HEK293T (cell line): ENCODE data around the gene EHBP1L1.

Experiments used
- CTCF ChIA-PET: fragments of 350-600 bp; formaldehyde crosslinking; extraction: SDS; loops from one replicate; lab custom pipeline; 2021; ENCODE audit warnings: antibody characterized with exemption, inconsistent platforms; lab: Yijun Ruan, JAX
- POLR2A ChIA-PET: fragments of 350-600 bp; formaldehyde crosslinking; extraction: SDS; loops from one replicate; lab custom pipeline; 2020; ENCODE audit warnings: antibody characterized with exemption, inconsistent platforms; lab: Yijun Ruan, JAX
- DNase-seq: peaks from one replicate; pipeline ENCODE4 v3.0.0; 2012; ENCODE audit warnings: mixed read lengths; ENCODE audit errors: extremely low spot score
- ARNT ChIP-seq: fragments of 450-650 bp; IDR thresholded peaks from 2 replicates; pipeline ENCODE4 v1.6.1; 2017; ENCODE audit warnings: mild to moderate bottlenecking
- BHLHE40 ChIP-seq: fragments of 450-650 bp; IDR thresholded peaks from 2 replicates; pipeline ENCODE4 v1.6.1; 2016; ENCODE audit warnings: mild to moderate bottlenecking, moderate library complexity, borderline replicate concordance
- CTBP1 ChIP-seq: fragments of 450-650 bp; IDR thresholded peaks from 2 replicates; pipeline ENCODE4 v1.6.1; 2016; ENCODE audit warnings: borderline replicate concordance
- ELF4 ChIP-seq: fragments of 450-650 bp; IDR thresholded peaks from 2 replicates; pipeline ENCODE4 v1.6.1; 2017; ENCODE audit warnings: antibody characterized with exemption
- FOXA1 ChIP-seq: fragments of 450-650 bp; IDR thresholded peaks from 2 replicates; pipeline ENCODE4 v1.6.1; 2016; ENCODE audit warnings: mild to moderate bottlenecking
- FOXK2 ChIP-seq: fragments of 450-650 bp; IDR thresholded peaks from 2 replicates; pipeline ENCODE4 v1.6.1; 2016; ENCODE audit warnings: mild to moderate bottlenecking
- FOXM1 ChIP-seq: fragments of 450-650 bp; IDR thresholded peaks from 2 replicates; pipeline ENCODE4 v1.6.1; 2017; ENCODE audit warnings: mild to moderate bottlenecking, borderline replicate concordance
- HDGF ChIP-seq: fragments of 450-650 bp; IDR thresholded peaks from 2 replicates; pipeline ENCODE4 v1.6.1; 2017; ENCODE audit warnings: antibody characterized with exemption, borderline replicate concordance
- L3MBTL2 ChIP-seq: fragments of 450-650 bp; conservative IDR thresholded peaks from 2 replicates; pipeline ENCODE4 v1.6.1; 2016; ENCODE audit warnings: mild to moderate bottlenecking
- LEF1 ChIP-seq: fragments of 450-650 bp; IDR thresholded peaks from 2 replicates; pipeline ENCODE4 v1.6.1; 2017; ENCODE audit warnings: mild to moderate bottlenecking, borderline replicate concordance
- NFRKB ChIP-seq: fragments of 450-650 bp; IDR thresholded peaks from 2 replicates; pipeline ENCODE4 v1.6.1; 2016; ENCODE audit warnings: mild to moderate bottlenecking, moderate library complexity
- PKNOX1 ChIP-seq: fragments of 450-650 bp; IDR thresholded peaks from 2 replicates; pipeline ENCODE4 v1.6.1; 2016
- SP1 ChIP-seq: fragments of 450-650 bp; IDR thresholded peaks from 2 replicates; pipeline ENCODE4 v1.6.1; 2017
- SUZ12 ChIP-seq: fragments of 450-650 bp; IDR thresholded peaks from 2 replicates; pipeline ENCODE4 v1.6.1; 2016; ENCODE audit warnings: mild to moderate bottlenecking
- TARDBP ChIP-seq: fragments of 450-650 bp; IDR thresholded peaks from 2 replicates; pipeline ENCODE4 v1.6.1; 2016
- ZNF384 ChIP-seq: fragments of 450-650 bp; IDR thresholded peaks from 2 replicates; pipeline ENCODE4 v1.6.1; 2016

EHBP1L1 gene

GRCh38 chr11:65595543-65596281 lies 19.9 kb downstream of the EHBP1L1 start, which contains the start of gene KCNK7:
Gene KCNK7 (minus strand): TSS chr11:65595800. CDS start chr11:65595772, 28 bp downstream.
- ChIA-PET POLR2A (interaction anchor here (1.0 to 1.5 kb wide), 3 partner anchors 17 to 24 kb away, joined by 3 to 4 read pairs (median 3); partner anchors contain the start of gene PCNX3), CTCF (interaction anchor here (0.7 to 4.3 kb wide), 2 partner anchors 56 to 241 kb away, joined by 3 to 40 read pairs; partner anchors contain the start of gene TIGD3)
- TF ChIP-seq SP1, result no peak
- TF ChIP-seq FOXK2, result no peak
- TF ChIP-seq ELF4, result no peak
- TF ChIP-seq TARDBP, result no peak
- no peak for TF ChIP-seq CTBP1
- TF ChIP-seq HDGF, result no peak
- TF ChIP-seq L3MBTL2, result no peak
- no peak for TF ChIP-seq LEF1
- TF ChIP-seq ARNT, result no peak
- no peak for TF ChIP-seq SUZ12
- TF ChIP-seq BHLHE40, result no peak
- no peak for TF ChIP-seq NFRKB
- TF ChIP-seq PKNOX1, result no peak
- TF ChIP-seq FOXM1, result no peak
- DNase-seq, result no peak

GRCh38 chr11:65596520-65596919 lies 20.7 kb downstream of the EHBP1L1 start:
- DNase-seq, result no peak
- CTCF ChIA-PET, result interaction anchor here (0.7 to 4.3 kb wide), 2 partner anchors 57 to 242 kb away, joined by 3 to 40 read pairs; partner anchors contain the start of gene TIGD3
- no peak for TF ChIP-seq ELF4
- no peak for TF ChIP-seq ARNT
- no peak for TF ChIP-seq NFRKB
- TF ChIP-seq PKNOX1, result no peak
- TF ChIP-seq CTBP1, result no peak
- no peak for TF ChIP-seq HDGF
- no peak for TF ChIP-seq BHLHE40
- no peak for TF ChIP-seq ZNF384
- TF ChIP-seq LEF1, result no peak
- no peak for TF ChIP-seq L3MBTL2
- TF ChIP-seq FOXA1, result no peak
- TF ChIP-seq FOXM1, result no peak
- no peak for TF ChIP-seq SP1
- no peak for TF ChIP-seq TARDBP
- no peak for TF ChIP-seq FOXK2
- TF ChIP-seq SUZ12, result no peak
- POLR2A ChIA-PET, result interaction anchor here (1.0 to 1.3 kb wide), 2 partner anchors 19 to 25 kb away, joined by 3 to 4 read pairs; partner anchors contain the start of gene PCNX3

GRCh38 chr11:65598258-65598699 lies 22.4 kb downstream of the EHBP1L1 start:
- TF ChIP-seq FOXK2 (no peak), ELF4 (no peak), ARNT (no peak), SUZ12 (no peak)
- DNase-seq, result no peak
- POLR2A ChIA-PET, result interaction anchor here (1.7 kb wide), 1 partner anchor 17 kb away, joined by 7 read pairs; the partner anchor contains the start of gene PCNX3
- CTCF ChIA-PET, result no interaction called here

GRCh38 chr11:65599216-65599954 lies 23.5 kb downstream of the EHBP1L1 start:
- ChIA-PET CTCF (no interaction called here), POLR2A (no interaction called here)
- no peak for DNase-seq
- no peak for TF ChIP-seq NFRKB

GRCh38 chr11:65599955-65600246 lies 24.0 kb downstream of the EHBP1L1 start:
- POLR2A ChIA-PET, result no interaction called here
- DNase-seq, result no peak
- TF ChIP-seq CTBP1, result no peak
- CTCF ChIA-PET, result no interaction called here

- ChIA-PET CTCF (interaction anchor here (1.7 kb wide), 1 partner anchor 11 kb away, joined by 7 read pairs; no protein-coding TSS in a partner anchor), POLR2A (interaction anchor here (1.1 to 3.5 kb wide), 2 partner anchors 9 to 11 kb away, joined by 3 to 16 read pairs; partner anchors contain the start of gene PCNX3)
- no peak for TF ChIP-seq LEF1
- no peak for TF ChIP-seq NFRKB
- TF ChIP-seq ARNT, result no peak
- no peak for TF ChIP-seq SUZ12
- TF ChIP-seq FOXM1, result no peak
- TF ChIP-seq BHLHE40, result no peak
- no peak for TF ChIP-seq FOXK2
- TF ChIP-seq ZNF384, result no peak
- no peak for TF ChIP-seq SP1
- TF ChIP-seq PKNOX1, result no peak
- TF ChIP-seq FOXA1, result no peak
- no peak for TF ChIP-seq TARDBP
- DNase-seq, result no peak
These were observed 28.4 kb downstream of the EHBP1L1 start for GRCh38 chr11:65604258-65604657.
